Measurements from ENCODE around the gene SLC2A1.

DNA sequence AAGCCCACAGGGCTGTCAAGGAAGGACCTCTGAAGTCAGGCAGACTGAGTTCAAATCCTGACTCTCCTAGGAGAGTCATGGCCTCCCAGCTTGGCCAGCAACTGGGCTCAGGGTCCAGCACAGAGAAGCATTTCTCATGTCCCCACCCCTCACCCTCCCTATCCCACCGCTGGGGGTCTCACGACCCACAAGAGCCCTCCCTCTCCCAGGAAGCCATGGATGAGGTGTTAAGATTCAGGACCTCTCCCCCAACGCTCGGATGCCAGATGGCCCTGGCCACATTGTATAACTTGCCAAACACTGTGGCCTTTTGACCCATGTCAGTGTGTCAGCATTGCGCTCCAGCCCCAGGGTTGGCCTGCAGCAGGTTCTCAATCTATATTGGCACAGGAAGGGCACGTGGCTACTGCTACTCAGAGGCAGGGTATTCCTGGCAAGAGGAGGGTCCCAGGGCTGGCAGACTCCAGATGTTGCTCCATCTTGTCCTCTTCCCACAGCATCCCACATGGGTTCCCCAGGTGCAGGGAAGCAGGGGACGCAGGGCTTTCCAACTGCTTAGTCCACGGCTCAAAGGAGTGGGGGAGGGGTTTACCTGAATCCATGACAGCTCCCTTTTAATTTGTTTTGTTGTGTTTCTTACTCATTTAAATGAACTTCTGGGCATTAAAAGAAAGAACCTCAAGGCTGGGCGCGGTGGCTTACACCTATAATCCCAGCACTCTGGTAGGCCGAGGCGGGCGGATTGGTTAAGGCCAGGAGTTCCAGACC is 10.5 kb downstream of the SLC2A1 start:
- TF ChIP-seq, protein P1, sequence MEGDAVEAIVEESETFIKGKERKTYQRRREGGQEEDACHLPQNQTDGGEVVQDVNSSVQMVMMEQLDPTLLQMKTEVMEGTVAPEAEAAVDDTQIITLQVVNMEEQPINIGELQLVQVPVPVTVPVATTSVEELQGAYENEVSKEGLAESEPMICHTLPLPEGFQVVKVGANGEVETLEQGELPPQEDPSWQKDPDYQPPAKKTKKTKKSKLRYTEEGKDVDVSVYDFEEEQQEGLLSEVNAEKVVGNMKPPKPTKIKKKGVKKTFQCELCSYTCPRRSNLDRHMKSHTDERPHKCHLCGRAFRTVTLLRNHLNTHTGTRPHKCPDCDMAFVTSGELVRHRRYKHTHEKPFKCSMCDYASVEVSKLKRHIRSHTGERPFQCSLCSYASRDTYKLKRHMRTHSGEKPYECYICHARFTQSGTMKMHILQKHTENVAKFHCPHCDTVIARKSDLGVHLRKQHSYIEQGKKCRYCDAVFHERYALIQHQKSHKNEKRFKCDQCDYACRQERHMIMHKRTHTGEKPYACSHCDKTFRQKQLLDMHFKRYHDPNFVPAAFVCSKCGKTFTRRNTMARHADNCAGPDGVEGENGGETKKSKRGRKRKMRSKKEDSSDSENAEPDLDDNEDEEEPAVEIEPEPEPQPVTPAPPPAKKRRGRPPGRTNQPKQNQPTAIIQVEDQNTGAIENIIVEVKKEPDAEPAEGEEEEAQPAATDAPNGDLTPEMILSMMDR (conservative IDR thresholded peaks at IDR 0.05; ENCODE audit: low read length) = no peak
- TF ChIP-seq EZH2phosphoT487 (IDR thresholded peaks at IDR 0.05; ENCODE audit: borderline replicate concordance, low read depth, low read length) = no peak

All from OCI-LY7 (cell line).